H9 (cell line): ENCODE results near the gene CEP112. TPM values are rescaled to one million over a fixed set of nuclear protein-coding genes. Genes with fewer than 3 reads are reported as not detected.

Source experiments
- DNase-seq: peaks from one replicate; pipeline ENCODE4 v3.0.0-alpha.2; 2017
- H2AFZ ChIP-seq: one replicate; pipeline ENCODE4 v1.6.1; 2013; ENCODE audit warnings: mild to moderate bottlenecking, low read length, control low read depth, moderate library complexity
- H2AK5ac ChIP-seq: 2 replicates; pipeline ENCODE4 v1.6.1; 2013; ENCODE audit warnings: low read length, control low read depth, mixed read lengths; ENCODE audit not compliant: insufficient read length
- H2BK120ac ChIP-seq: one replicate; pipeline ENCODE4 v1.6.1; 2013; ENCODE audit warnings: low read depth, mild to moderate bottlenecking, low read length, control low read depth, inconsistent platforms; ENCODE audit not compliant: poor library complexity, severe bottlenecking
- H2BK12ac ChIP-seq: 2 replicates; pipeline ENCODE4 v1.6.1; 2013; ENCODE audit warnings: low read length, control low read depth, mixed read lengths, low read depth; ENCODE audit not compliant: insufficient read length
- H2BK15ac ChIP-seq: 2 replicates; pipeline ENCODE4 v1.6.1; 2013; ENCODE audit warnings: low read depth, low read length, control low read depth
- H2BK20ac ChIP-seq: one replicate; pipeline ENCODE4 v1.6.1; 2013; ENCODE audit warnings: low read depth, mild to moderate bottlenecking, low read length, control low read depth, inconsistent platforms; ENCODE audit not compliant: poor library complexity, severe bottlenecking
- H2BK5ac ChIP-seq: 2 replicates; pipeline ENCODE4 v1.6.1; 2013; ENCODE audit warnings: low read length, control low read depth, mixed read lengths; ENCODE audit not compliant: insufficient read length
- H3K14ac ChIP-seq: 2 replicates; pipeline ENCODE4 v1.6.1; 2013; ENCODE audit warnings: low read length, control low read depth; ENCODE audit not compliant: insufficient read depth
- H3K18ac ChIP-seq: 2 replicates; pipeline ENCODE4 v1.6.1; 2013; ENCODE audit warnings: low read depth, mild to moderate bottlenecking, mixed read lengths, low read length, control low read depth; ENCODE audit not compliant: insufficient read length
- H3K23ac ChIP-seq: 2 replicates; pipeline ENCODE4 v1.6.1; 2013; ENCODE audit warnings: low read length, control low read depth, mixed read lengths, low read depth; ENCODE audit not compliant: insufficient read length
- H3K23me2 ChIP-seq: 2 replicates; pipeline ENCODE4 v1.6.1; 2013; ENCODE audit warnings: low read depth, mild to moderate bottlenecking, mixed read lengths, low read length, control low read depth; ENCODE audit not compliant: insufficient read length, poor library complexity, severe bottlenecking
- H3K27ac ChIP-seq: 2 replicates; pipeline ENCODE4 v1.5.1; 2013; ENCODE audit warnings: low read length, control low read depth, mixed read lengths, low read depth; ENCODE audit not compliant: insufficient read length
- H3K27me3 ChIP-seq: 2 replicates; pipeline ENCODE4 v1.6.1; 2013; ENCODE audit warnings: low read length, control low read depth, inconsistent platforms; ENCODE audit not compliant: insufficient read depth
- H3K4ac ChIP-seq: 2 replicates; pipeline ENCODE4 v1.6.1; 2013; ENCODE audit warnings: low read depth, mild to moderate bottlenecking, control low read depth, inconsistent platforms, low read length, moderate library complexity
- H3K4me1 ChIP-seq: 2 replicates; pipeline ENCODE4 v1.6.1; 2013; ENCODE audit warnings: low read length, control low read depth, inconsistent platforms; ENCODE audit not compliant: insufficient read depth
- H3K4me2 ChIP-seq: 2 replicates; pipeline ENCODE4 v1.6.1; 2013; ENCODE audit warnings: low read length, control low read depth, mixed read lengths; ENCODE audit not compliant: insufficient read length, insufficient read depth
- H3K56ac ChIP-seq: 2 replicates; pipeline ENCODE4 v1.6.1; 2013; ENCODE audit warnings: low read depth, mild to moderate bottlenecking, mixed read lengths, low read length, control low read depth; ENCODE audit not compliant: insufficient read length
- H3K79me1 ChIP-seq: 2 replicates; pipeline ENCODE4 v1.6.1; 2013; ENCODE audit warnings: low read depth, mild to moderate bottlenecking, moderate library complexity, low read length, control low read depth, inconsistent platforms; ENCODE audit not compliant: insufficient read depth, poor library complexity, severe bottlenecking
- H3K79me2 ChIP-seq: 2 replicates; pipeline ENCODE4 v1.6.1; 2013; ENCODE audit warnings: low read length, control low read depth, inconsistent platforms; ENCODE audit not compliant: insufficient read depth
- H3K9ac ChIP-seq: 2 replicates; pipeline ENCODE4 v1.6.1; 2013; ENCODE audit warnings: low read length, control low read depth, mixed read lengths; ENCODE audit not compliant: insufficient read length; ENCODE audit errors: extremely low read depth
- H3K9me3 ChIP-seq: one replicate; pipeline ENCODE4 v1.6.1; 2013; ENCODE audit warnings: low read depth, low read length, inconsistent platforms; ENCODE audit not compliant: control insufficient read depth
- H3T11ph ChIP-seq: one replicate; pipeline ENCODE4 v1.6.1; 2013; ENCODE audit warnings: mild to moderate bottlenecking, low read length, control low read depth, inconsistent platforms
- H4K20me1 ChIP-seq: one replicate; pipeline ENCODE4 v1.6.1; 2013; ENCODE audit not compliant: control insufficient read depth, insufficient read length, insufficient read depth
- H4K5ac ChIP-seq: 2 replicates; pipeline ENCODE4 v1.6.1; 2013; ENCODE audit warnings: low read depth, mild to moderate bottlenecking, mixed read lengths, low read length, control low read depth; ENCODE audit not compliant: insufficient read length
- H4K8ac ChIP-seq: replicated peaks from 2 replicates; pipeline ENCODE4 v1.6.1; 2013; ENCODE audit warnings: low read length, control low read depth, mixed read lengths, low read depth; ENCODE audit not compliant: insufficient read length
- H4K91ac ChIP-seq: 2 replicates; pipeline ENCODE4 v1.6.1; 2013; ENCODE audit warnings: low read depth, mild to moderate bottlenecking, moderate library complexity, mixed read lengths, low read length, control low read depth; ENCODE audit not compliant: insufficient read length
- H3K27ac Mint-ChIP-seq, 3 experiments: 2 replicates in 2 of 3; 3 replicates in 1 of 3; pipeline ENCODE4 v1.8.0; 2020 to 2021; ENCODE audit warnings: mixed read lengths in 3 of 3, mild to moderate bottlenecking in 1 of 3, moderate library complexity in 1 of 3
- H3K27me3 Mint-ChIP-seq: 2 replicates; pipeline ENCODE4 v1.8.0; 2021; ENCODE audit warnings: low read depth, mild to moderate bottlenecking, moderate library complexity, mixed read lengths
- H3K36me3 Mint-ChIP-seq, 3 experiments: 2 replicates in 2 of 3; 3 replicates in 1 of 3; pipeline ENCODE4 v1.8.0; 2020 to 2021; ENCODE audit warnings: low read depth in 3 of 3, mixed read lengths in 3 of 3; ENCODE audit not compliant: insufficient read depth in 1 of 3
- H3K4me1 Mint-ChIP-seq, 2 experiments: 2 replicates each; pipeline ENCODE4 v1.8.0; 2020; ENCODE audit warnings: mixed read lengths in 2 of 2
- H3K4me3 Mint-ChIP-seq, 2 experiments: 2 replicates in 1 of 2; 3 replicates in 1 of 2; pipeline ENCODE4 v1.8.0; 2020 to 2021; ENCODE audit warnings: mild to moderate bottlenecking in 2 of 2, mixed read lengths in 2 of 2, moderate library complexity in 1 of 2
- H3K9me3 Mint-ChIP-seq, 2 experiments: 2 replicates in 1 of 2; 3 replicates in 1 of 2; pipeline ENCODE4 v1.8.0; 2020; ENCODE audit warnings: mild to moderate bottlenecking in 2 of 2, mixed read lengths in 2 of 2, moderate library complexity in 1 of 2
- total RNA-seq: library from RNA; stranded (reverse); gene quantifications from 2 replicates; pipeline ENCODE4 v1.2.1, GENCODE V29; 2021
- TF ChIP-seq, protein P1 (sequence below): fragments of 200-600 bp; sonication (generic); conservative IDR thresholded peaks from 3 replicates; pipeline ENCODE4 v1.8.0; 2021; ENCODE audit warnings: antibody characterized with exemption, mild to moderate bottlenecking

The CEP112 gene
- total RNA-seq, 1 experiment from 2014 or later = 5.4 TPM

DNA sequence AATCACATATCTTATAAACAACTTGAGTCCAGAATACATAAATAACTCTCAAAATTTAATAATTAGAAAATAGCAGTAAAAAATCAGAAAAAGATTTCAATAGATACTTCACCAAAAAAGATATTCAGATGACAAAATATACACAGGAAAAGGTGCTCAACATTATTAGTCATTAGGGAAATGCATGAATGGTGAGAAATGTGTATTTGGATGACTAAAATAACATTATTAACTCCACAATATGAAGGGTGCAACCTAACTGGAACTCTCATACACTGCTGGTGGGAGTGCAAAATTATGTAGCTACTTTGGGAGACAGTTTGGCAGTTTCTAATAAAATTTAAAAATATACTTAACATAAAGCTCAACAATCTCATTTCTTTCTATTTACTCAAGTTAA lies 368.2 kb downstream of the CEP112 start:
- H2BK12ac ChIP-seq = no peak overlapping the region
- H3K27ac ChIP-seq = no peak overlapping the region
- no peak overlapping the region for H3K14ac ChIP-seq
- H4K5ac ChIP-seq = no peak overlapping the region
- TF ChIP-seq, protein P1, sequence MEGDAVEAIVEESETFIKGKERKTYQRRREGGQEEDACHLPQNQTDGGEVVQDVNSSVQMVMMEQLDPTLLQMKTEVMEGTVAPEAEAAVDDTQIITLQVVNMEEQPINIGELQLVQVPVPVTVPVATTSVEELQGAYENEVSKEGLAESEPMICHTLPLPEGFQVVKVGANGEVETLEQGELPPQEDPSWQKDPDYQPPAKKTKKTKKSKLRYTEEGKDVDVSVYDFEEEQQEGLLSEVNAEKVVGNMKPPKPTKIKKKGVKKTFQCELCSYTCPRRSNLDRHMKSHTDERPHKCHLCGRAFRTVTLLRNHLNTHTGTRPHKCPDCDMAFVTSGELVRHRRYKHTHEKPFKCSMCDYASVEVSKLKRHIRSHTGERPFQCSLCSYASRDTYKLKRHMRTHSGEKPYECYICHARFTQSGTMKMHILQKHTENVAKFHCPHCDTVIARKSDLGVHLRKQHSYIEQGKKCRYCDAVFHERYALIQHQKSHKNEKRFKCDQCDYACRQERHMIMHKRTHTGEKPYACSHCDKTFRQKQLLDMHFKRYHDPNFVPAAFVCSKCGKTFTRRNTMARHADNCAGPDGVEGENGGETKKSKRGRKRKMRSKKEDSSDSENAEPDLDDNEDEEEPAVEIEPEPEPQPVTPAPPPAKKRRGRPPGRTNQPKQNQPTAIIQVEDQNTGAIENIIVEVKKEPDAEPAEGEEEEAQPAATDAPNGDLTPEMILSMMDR = no peak
- no peak overlapping the region for H2BK20ac ChIP-seq
- 0 out of 7 replicates have a peak, but pooled peaks cover 0 to 3% (median 0%) of the 10 kb centered on the region in 3 experiments for H3K36me3 Mint-ChIP-seq
- H2BK5ac ChIP-seq = no peak overlapping the region
- no peaks in the 10 kb centered on the region for H3K79me2 ChIP-seq
- no peak overlapping the region for H3K23ac ChIP-seq
- H3K9ac ChIP-seq = no peak overlapping the region
- no peak overlapping the region for H3K4me2 ChIP-seq
- no peak overlapping the region for H3K56ac ChIP-seq
- H3K4me3 Mint-ChIP-seq = no peak overlapping the region
- H3K4me1 Mint-ChIP-seq = no peaks in the 10 kb centered on the region
- H3K18ac ChIP-seq = no peak overlapping the region
- no peak overlapping the region for H3K4ac ChIP-seq
- H3K27me3 Mint-ChIP-seq = no peaks in the 10 kb centered on the region
- H3K9me3 Mint-ChIP-seq = peaks cover 0 to 3% of the 10 kb centered on the region in 2 experiments; a peak in 1 of 5 replicates
- H4K91ac ChIP-seq = no peak overlapping the region
- no peak overlapping the region for H2AFZ ChIP-seq
- H3K4me1 ChIP-seq = no peaks in the 10 kb centered on the region
- no peaks in the 10 kb centered on the region for H3K79me1 ChIP-seq
- H3K27me3 ChIP-seq = no peaks in the 10 kb centered on the region
- H2BK15ac ChIP-seq = no peak overlapping the region
- H3K27ac Mint-ChIP-seq = no peak overlapping the region
- H2AK5ac ChIP-seq = no peak overlapping the region
- H4K20me1 ChIP-seq = no peaks in the 10 kb centered on the region
- no peak overlapping the region for H3T11ph ChIP-seq
- H2BK120ac ChIP-seq = no peak overlapping the region
- no peak overlapping the region for H4K8ac ChIP-seq
- no peaks in the 10 kb centered on the region for H3K9me3 ChIP-seq
- DNase-seq = no peak
- no peaks in the 10 kb centered on the region for H3K23me2 ChIP-seq
